ELF-1 (cell line): ENCODE results near the gene DAAM1.

ENCODE experiments used
- DNase-seq: peaks from one replicate; pipeline ENCODE4 v3.0.0-alpha.2; 2016; ENCODE audit warnings: low read depth, low spot score

Gene DAAM1

GRCh38 chr14:59221568-59221967 lies 33.1 kb downstream of the DAAM1 start:
- no peak for DNase-seq

- DNase-seq = no peak
These were observed 35.9 kb downstream of the DAAM1 start for GRCh38 chr14:59224341-59224740.

- no peak for DNase-seq
These were observed 36.8 kb downstream of the DAAM1 start for GRCh38 chr14:59225281-59225680.

GRCh38 chr14:59228421-59228820 lies 40.0 kb downstream of the DAAM1 start:
- DNase-seq = no peak

GRCh38 chr14:59229653-59230406 lies 41.4 kb downstream of the DAAM1 start:
- DNase-seq = no peak

GRCh38 chr14:59236195-59236594 lies 47.7 kb downstream of the DAAM1 start:
- no peak for DNase-seq

GRCh38 chr14:59238216-59238615 lies 49.7 kb downstream of the DAAM1 start:
- DNase-seq = no peak

GRCh38 chr14:59239022-59239421 lies 50.6 kb downstream of the DAAM1 start:
- DNase-seq = no peak

- no peak for DNase-seq
These were observed 51.9 kb downstream of the DAAM1 start for GRCh38 chr14:59240356-59240755.

GRCh38 chr14:59241121-59241520 lies 52.7 kb downstream of the DAAM1 start:
- DNase-seq = no peak

- DNase-seq = no peak
These were observed 54.7 kb downstream of the DAAM1 start for GRCh38 chr14:59243174-59243573.

- peak; percentile 47 for DNase-seq
These were observed 56.1 kb downstream of the DAAM1 start for GRCh38 chr14:59244581-59244980.

GRCh38 chr14:59245809-59246295 lies 57.4 kb downstream of the DAAM1 start:
- DNase-seq = no peak

GRCh38 chr14:59246566-59246965 lies 58.1 kb downstream of the DAAM1 start:
- DNase-seq = no peak

GRCh38 chr14:59247801-59248584 lies 59.5 kb downstream of the DAAM1 start:
- no peak for DNase-seq

- no peak for DNase-seq
These were observed 60.6 kb downstream of the DAAM1 start for GRCh38 chr14:59249029-59249428.

- no peak for DNase-seq
These were observed 63.6 kb downstream of the DAAM1 start for GRCh38 chr14:59251811-59252771.

- no peak for DNase-seq
These were observed 64.5 kb downstream of the DAAM1 start for GRCh38 chr14:59252772-59253500.

- DNase-seq = no peak
These were observed 65.1 kb downstream of the DAAM1 start for GRCh38 chr14:59253527-59253926.

- DNase-seq = no peak
These were observed 65.9 kb downstream of the DAAM1 start for GRCh38 chr14:59254146-59254910.
